Measurements from ENCODE around the gene INO80.
"Not testable (repeated sequence)": the region's sequence is repeated elsewhere in the genome, so short reads cannot be mapped to it uniquely, and the experiment has no call there.

Gene INO80

GRCh38 chr15:41085029-41085428 lies 31.1 kb downstream of the INO80 start:
- TF ChIP-seq ZNF274 (IDR thresholded peaks at IDR 0.05; ENCODE audit: low read depth, low read length): no peak
- no peak overlapping the region for H3K4me3 ChIP-seq (ENCODE audit: low read length)

GRCh38 chr15:41080144-41080543 lies 35.9 kb downstream of the INO80 start:
- no peak overlapping the region for H3K4me3 ChIP-seq (ENCODE audit: low read length)
- TF ChIP-seq ZNF274 (IDR thresholded peaks at IDR 0.05; ENCODE audit: low read depth, low read length): no peak

- TF ChIP-seq ZNF274 (IDR thresholded peaks at IDR 0.05; ENCODE audit: low read depth, low read length): no peak
- H3K4me3 ChIP-seq (ENCODE audit: low read length): no peak overlapping the region
These were observed 36.4 kb downstream of the INO80 start for GRCh38 chr15:41079717-41080116.

GRCh38 chr15:41078879-41079278 lies 37.2 kb downstream of the INO80 start:
- H3K4me3 ChIP-seq (ENCODE audit: low read length): not testable (repeated sequence)

- TF ChIP-seq ZNF274 (IDR thresholded peaks at IDR 0.05; ENCODE audit: low read depth, low read length): no peak
- no peak overlapping the region for H3K4me3 ChIP-seq (ENCODE audit: low read length)
These were observed 38.0 kb downstream of the INO80 start for GRCh38 chr15:41078125-41078524.

- TF ChIP-seq ZNF274 (IDR thresholded peaks at IDR 0.05; ENCODE audit: low read depth, low read length): no peak
- H3K4me3 ChIP-seq (ENCODE audit: low read length): no peak overlapping the region
These were observed 43.1 kb downstream of the INO80 start for GRCh38 chr15:41073028-41073427.

GRCh38 chr15:41072013-41072412 lies 44.1 kb downstream of the INO80 start:
- no peak for TF ChIP-seq ZNF274 (IDR thresholded peaks at IDR 0.05; ENCODE audit: low read depth, low read length)

GRCh38 chr15:41066516-41066915 lies 49.6 kb downstream of the INO80 start:
- no peak for TF ChIP-seq ZNF274 (IDR thresholded peaks at IDR 0.05; ENCODE audit: low read depth, low read length)
- no peak overlapping the region for H3K4me3 ChIP-seq (ENCODE audit: low read length)

More at GRCh38 chr15:41072013-41072412, 44.1 kb downstream of the INO80 start:
- H3K4me3 ChIP-seq (ENCODE audit: low read length): no peak overlapping the region

GRCh38 chr15:41061667-41062066 lies 54.4 kb downstream of the INO80 start:
- no peak for TF ChIP-seq ZNF274 (IDR thresholded peaks at IDR 0.05; ENCODE audit: low read depth, low read length)
- H3K4me3 ChIP-seq (ENCODE audit: low read length): no peak overlapping the region

GRCh38 chr15:41060505-41060904 lies 55.6 kb downstream of the INO80 start:
- H3K4me3 ChIP-seq (ENCODE audit: low read length): no peak overlapping the region
- TF ChIP-seq ZNF274 (IDR thresholded peaks at IDR 0.05; ENCODE audit: low read depth, low read length): no peak

GRCh38 chr15:41056810-41057209 lies 59.3 kb downstream of the INO80 start:
- no peak for TF ChIP-seq ZNF274 (IDR thresholded peaks at IDR 0.05; ENCODE audit: low read depth, low read length)
- H3K4me3 ChIP-seq (ENCODE audit: low read length): no peak overlapping the region

GRCh38 chr15:41055706-41056105 lies 60.4 kb downstream of the INO80 start:
- H3K4me3 ChIP-seq (ENCODE audit: low read length): no peak overlapping the region
- no peak for TF ChIP-seq ZNF274 (IDR thresholded peaks at IDR 0.05; ENCODE audit: low read depth, low read length)

- TF ChIP-seq ZNF274 (IDR thresholded peaks at IDR 0.05; ENCODE audit: low read depth, low read length): no peak
- H3K4me3 ChIP-seq (ENCODE audit: low read length): no peak overlapping the region
These were observed 64.9 kb downstream of the INO80 start for GRCh38 chr15:41051139-41051538.

- TF ChIP-seq ZNF274 (IDR thresholded peaks at IDR 0.05; ENCODE audit: low read depth, low read length): no peak
These were observed 67.2 kb downstream of the INO80 start for GRCh38 chr15:41048852-41049251.

GRCh38 chr15:41048397-41048796 lies 67.7 kb downstream of the INO80 start:
- TF ChIP-seq ZNF274 (IDR thresholded peaks at IDR 0.05; ENCODE audit: low read depth, low read length): no peak
- H3K4me3 ChIP-seq (ENCODE audit: low read length): no peak overlapping the region

More at GRCh38 chr15:41048852-41049251, 67.2 kb downstream of the INO80 start:
- H3K4me3 ChIP-seq (ENCODE audit: low read length): no peak overlapping the region

- H3K4me3 ChIP-seq (ENCODE audit: low read length): no peak overlapping the region
- no peak for TF ChIP-seq ZNF274 (IDR thresholded peaks at IDR 0.05; ENCODE audit: low read depth, low read length)
These were observed 68.6 kb downstream of the INO80 start for GRCh38 chr15:41047474-41047873.
